Ovary (tissue), 9 donors: ENCODE measurements around the gene KRTAP5-6. TPM values are rescaled to one million over a fixed set of nuclear protein-coding genes. Genes with fewer than 3 reads are reported as not detected.

ENCODE experiments used
- DNase-seq, 5 donors: peaks; one replicate each; pipeline ENCODE4 v3.0.0-alpha.2; 2019 to 2020
- H3K27ac ChIP-seq, 2 donors: fragments of 200-600 bp; one replicate each; pipeline versions ENCODE4 v1.5.1 to v1.8.0; 2019 to 2022
- H3K27me3 ChIP-seq: fragments of 200-600 bp; one replicate; pipeline ENCODE4 v1.8.0; 2022
- H3K36me3 ChIP-seq: fragments of 200-600 bp; sonication (generic); one replicate; pipeline ENCODE4 v1.5.1; 2019
- H3K4me1 ChIP-seq: one replicate; pipeline ENCODE4 v1.8.1; 2013; ENCODE audit warnings: mild to moderate bottlenecking, moderate library complexity; ENCODE audit not compliant: insufficient read depth
- H3K4me3 ChIP-seq: fragments of 200-600 bp; sonication (generic); one replicate; pipeline ENCODE4 v1.5.1; 2017
- H3K9me3 ChIP-seq, 2 donors: fragments of 200-600 bp in 1 of 2; sonication (generic) in 1 of 2; one replicate each; pipeline versions ENCODE4 v1.5.1 to v1.8.1; 2013 to 2019; ENCODE audit warnings: mild to moderate bottlenecking in 1 of 2, moderate library complexity in 1 of 2
- EP300 ChIP-seq: sonication (generic); formaldehyde crosslinking; IDR thresholded peaks from one replicate; pipeline ENCODE4 v1.6.1; 2017; ENCODE audit warnings: antibody characterized with exemption
- POLR2A ChIP-seq: fragments of 450-650 bp; IDR thresholded peaks from one replicate; pipeline ENCODE4 v1.6.1; 2017; ENCODE audit warnings: antibody characterized with exemption, mild to moderate bottlenecking, moderate library complexity
- WGBS, 3 donors: extraction: QIAGEN DNeasy Blood & Tissue Kit in 1 of 3; methylation state at CpG; one replicate each; pipeline versions ENCODE4 v1.1.5 to v1.1.7; 2013 to 2017; 5-methylcytosine and 5-hydroxymethylcytosine counted together
- intact Hi-C, 4 donors: fragments of 100-400 bp; cut with DNase I; formaldehyde crosslinking; loops; one replicate each; pipeline versions ENCODE4 v1.11.0 to v1.15.1; 2022 to 2023
- polyA plus RNA-seq, 2 donors: library from polyadenylated mRNA; stranded (reverse); fragments of 200-250 nt in 1 of 2; fragments of 350-450 nt in 1 of 2; fragmentation: Illumina TruSeq in 1 of 2; extraction: RNeasy Lipid Tissue Mini Kit (QIAGEN cat#74804) in 1 of 2; gene quantifications; one replicate each; pipeline ENCODE4 v1.2.3, GENCODE V29; 2013 to 2014
- total RNA-seq, 7 donors: library from RNA; depleted of rRNA in 2 of 7; stranded (reverse); fragments of >200 nt in 2 of 7; fragmentation: NEBNext Ultra II Directional in 3 of 7; extraction: Animal tissue kit (Norgen Biotek cat#: 25700) in 3 of 7; gene quantifications; one replicate each; pipeline versions ENCODE4 v1.1.0 to v1.2.4, GENCODE V29; 2016 to 2023
- TF ChIP-seq, protein P1 (sequence below), 3 donors: fragments of 450-650 bp in 2 of 3; fragments of 200-600 bp in 1 of 3; IDR thresholded peaks; one replicate each; pipeline versions ENCODE4 v1.5.1 to v1.8.0; 2016 to 2022; ENCODE audit warnings: antibody characterized with exemption in 3 of 3, mild to moderate bottlenecking in 1 of 3
- donor health status: DM: no; HTN: no; CAD: no; lungs with moderate emphysema.
- donor health status: DM: no; HTN: no; CAD: no.
- donor health status: Bipolar disorder and iron deficiency.
- donor health status: DM: yes; HTN: yes; CAD: no.
- donor health status: DM: no; HTN: no; CAD: no.
- donor health status: DM: yes; HTN: yes; CAD: no.

KRTAP5-6 gene
- total and polyA plus RNA-seq, 9 donors: not detected

DNA sequence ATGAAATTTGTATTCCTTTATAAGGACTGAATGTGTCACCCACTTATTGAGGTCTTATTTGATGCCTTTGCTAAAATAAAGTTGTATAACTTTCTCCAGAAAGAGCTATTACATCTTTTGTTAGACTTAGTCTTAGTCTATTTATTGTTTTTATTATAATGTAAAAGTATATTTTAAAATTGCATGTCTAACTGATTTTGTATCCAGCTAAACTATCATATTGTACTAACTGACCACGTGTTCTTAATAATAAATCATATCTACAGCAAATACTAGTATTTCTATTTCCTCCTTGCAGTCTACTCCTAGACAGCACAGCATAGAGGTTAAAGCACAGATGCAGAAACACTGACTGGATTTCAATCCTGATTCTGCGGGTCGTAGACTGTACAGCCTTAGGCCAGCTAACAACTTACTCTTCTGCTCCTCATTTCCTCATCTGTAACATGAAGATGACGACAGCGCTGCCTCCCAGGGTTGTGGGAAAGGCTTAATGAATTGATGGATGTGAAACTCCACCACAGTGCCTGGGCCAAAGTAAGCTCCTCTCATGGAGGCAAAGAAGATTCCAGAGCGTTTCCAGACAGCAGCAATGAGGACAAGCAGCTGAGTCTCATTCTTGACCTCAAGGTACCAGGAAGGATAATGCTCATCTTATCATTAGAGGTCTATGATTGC, 40.2 kb downstream of the KRTAP5-6 start:
- H3K36me3 ChIP-seq: no peaks in the 10 kb centered on the region
- no peaks in the 10 kb centered on the region for H3K4me1 ChIP-seq
- intact Hi-C loops: loop anchor here in 1 of 4 donors (10.0 kb wide), 1 partner anchor 48 kb away; no protein-coding TSS in a partner anchor
- no peaks in the 10 kb centered on the region for H3K27me3 ChIP-seq
- DNase-seq: no peak
- no peak for TF ChIP-seq POLR2A
- TF ChIP-seq EP300: no peak
- TF ChIP-seq, protein P1, sequence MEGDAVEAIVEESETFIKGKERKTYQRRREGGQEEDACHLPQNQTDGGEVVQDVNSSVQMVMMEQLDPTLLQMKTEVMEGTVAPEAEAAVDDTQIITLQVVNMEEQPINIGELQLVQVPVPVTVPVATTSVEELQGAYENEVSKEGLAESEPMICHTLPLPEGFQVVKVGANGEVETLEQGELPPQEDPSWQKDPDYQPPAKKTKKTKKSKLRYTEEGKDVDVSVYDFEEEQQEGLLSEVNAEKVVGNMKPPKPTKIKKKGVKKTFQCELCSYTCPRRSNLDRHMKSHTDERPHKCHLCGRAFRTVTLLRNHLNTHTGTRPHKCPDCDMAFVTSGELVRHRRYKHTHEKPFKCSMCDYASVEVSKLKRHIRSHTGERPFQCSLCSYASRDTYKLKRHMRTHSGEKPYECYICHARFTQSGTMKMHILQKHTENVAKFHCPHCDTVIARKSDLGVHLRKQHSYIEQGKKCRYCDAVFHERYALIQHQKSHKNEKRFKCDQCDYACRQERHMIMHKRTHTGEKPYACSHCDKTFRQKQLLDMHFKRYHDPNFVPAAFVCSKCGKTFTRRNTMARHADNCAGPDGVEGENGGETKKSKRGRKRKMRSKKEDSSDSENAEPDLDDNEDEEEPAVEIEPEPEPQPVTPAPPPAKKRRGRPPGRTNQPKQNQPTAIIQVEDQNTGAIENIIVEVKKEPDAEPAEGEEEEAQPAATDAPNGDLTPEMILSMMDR (IDR thresholded peaks at IDR 0.05): no peak
- H3K27ac ChIP-seq: no peak overlapping the region
- no peak overlapping the region for H3K4me3 ChIP-seq
- no peaks in the 10 kb centered on the region for H3K9me3 ChIP-seq
- WGBS, 3 donors: 74 to 85% (median 81%) methylated on average over 6 of the region's 6 CpGs

DNA sequence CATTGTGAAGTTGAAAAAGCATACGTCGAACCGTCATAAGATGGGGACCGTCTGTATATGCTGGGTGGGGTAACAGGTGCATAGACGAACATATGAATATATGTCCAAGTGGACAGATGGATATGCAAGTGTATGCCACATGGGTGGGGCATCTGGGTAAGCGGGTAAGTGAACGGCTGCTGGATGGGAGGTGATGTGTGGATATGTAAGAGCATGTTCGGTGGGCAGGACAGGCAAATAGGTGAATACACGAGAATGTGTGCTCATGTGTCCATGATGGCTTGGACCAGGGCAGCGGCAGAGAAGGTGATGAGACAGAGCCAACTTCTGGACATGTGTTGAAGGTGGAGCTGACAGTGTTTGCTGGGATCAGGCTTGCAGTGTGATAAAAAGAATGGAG, 41.4 kb downstream of the KRTAP5-6 start:
- Histone ChIP-seq H3K27ac (no peak overlapping the region), H3K4me3 (no peak overlapping the region), H3K4me1 (no peaks in the 10 kb centered on the region), H3K36me3 (no peaks in the 10 kb centered on the region), H3K27me3 (no peaks in the 10 kb centered on the region), H3K9me3 (no peaks in the 10 kb centered on the region)
- no peak for TF ChIP-seq POLR2A
- TF ChIP-seq, protein P1 (IDR thresholded peaks at IDR 0.05): no peak
- TF ChIP-seq EP300: no peak
- 90 to 93% (median 93%) methylated on average over 10 of the region's 10 CpGs for WGBS, 3 donors
- intact Hi-C loops: loop anchor here in 1 of 4 donors (10.0 kb wide), 1 partner anchor 46 kb away; no protein-coding TSS in a partner anchor
- no peak for DNase-seq

DNA sequence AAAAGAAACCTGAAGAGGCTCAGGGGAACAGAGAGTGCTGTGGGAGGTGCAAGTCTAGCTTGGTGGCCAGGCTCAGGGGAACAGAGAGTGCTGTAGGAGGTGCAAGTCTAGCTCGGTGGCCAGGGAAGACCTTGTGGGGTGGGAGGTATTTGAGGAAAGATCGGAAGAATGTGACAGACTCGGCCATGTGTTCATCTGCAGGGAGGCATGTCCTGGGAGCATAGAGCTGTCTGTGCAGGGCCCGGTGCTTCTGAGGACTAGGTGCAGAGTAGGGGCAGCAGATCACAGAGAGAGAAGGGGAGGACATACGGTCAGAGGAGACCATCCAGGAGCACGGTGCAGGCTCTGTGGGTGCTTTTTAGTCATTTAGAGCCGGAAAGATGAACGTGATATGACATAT, 42.6 kb downstream of the KRTAP5-6 start:
- 65 to 69% (median 67%) methylated on average over 8 of the region's 8 CpGs for WGBS, 3 donors
- no peak for TF ChIP-seq EP300
- no peaks in the 10 kb centered on the region for H3K36me3 ChIP-seq
- no peak overlapping the region for H3K4me3 ChIP-seq
- no peaks in the 10 kb centered on the region for H3K9me3 ChIP-seq
- H3K27ac ChIP-seq: no peak overlapping the region
- no peaks in the 10 kb centered on the region for H3K27me3 ChIP-seq
- peaks cover 3% of the 10 kb centered on the region for H3K4me1 ChIP-seq
- no peak for DNase-seq
- intact Hi-C loops: loop anchor here in 1 of 4 donors (10.0 kb wide), 1 partner anchor 45 kb away; no protein-coding TSS in a partner anchor

DNA sequence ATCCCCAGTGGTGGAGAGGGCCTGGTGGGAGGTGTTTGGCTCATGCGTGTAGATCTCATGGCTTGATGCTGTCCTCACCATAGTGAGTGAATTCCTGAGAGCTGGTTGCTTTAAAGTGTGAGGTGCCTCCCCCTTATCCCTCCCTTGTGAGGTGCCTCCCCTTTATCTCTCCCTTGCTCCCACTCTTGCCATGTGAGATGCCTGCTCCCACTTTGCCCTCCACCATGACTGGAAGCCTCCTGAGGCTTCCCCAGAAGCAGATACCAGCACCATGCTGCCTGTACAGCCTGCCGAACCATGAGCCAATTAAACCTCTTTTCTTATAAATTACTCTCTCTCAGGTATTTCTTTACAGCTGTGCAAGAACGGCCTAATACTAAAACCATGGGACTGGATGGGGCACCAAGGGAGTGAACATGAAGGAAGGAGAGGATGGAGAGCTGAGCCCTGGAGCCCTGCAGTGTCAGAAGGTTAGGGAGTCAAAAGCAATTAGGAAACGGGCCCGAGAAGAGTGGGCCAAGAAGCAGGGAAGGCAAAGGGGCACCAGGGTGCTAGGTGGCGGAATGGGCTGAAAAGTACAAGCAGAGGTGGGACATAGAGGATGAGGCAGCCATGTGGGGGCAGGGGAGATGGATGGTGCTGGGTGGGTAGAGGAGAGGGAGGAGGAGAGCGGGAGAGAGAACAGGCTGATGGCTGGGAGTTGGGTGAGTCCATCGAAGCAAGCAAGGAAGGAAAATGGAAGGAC, 44.0 kb downstream of the KRTAP5-6 start:
- no peak overlapping the region for H3K4me3 ChIP-seq
- intact Hi-C loops: no loop called here
- no peak for DNase-seq
- H3K9me3 ChIP-seq: no peaks in the 10 kb centered on the region
- WGBS, 3 donors: 70 to 78% (median 77%) methylated on average over 8 of the region's 8 CpGs
- H3K27me3 ChIP-seq: no peaks in the 10 kb centered on the region
- H3K36me3 ChIP-seq: no peaks in the 10 kb centered on the region
- TF ChIP-seq POLR2A (no peak), EP300 (no peak)
- TF ChIP-seq, protein P1 (IDR thresholded peaks at IDR 0.05): no peak
- H3K4me1 ChIP-seq: peaks cover 3% of the 10 kb centered on the region
- H3K27ac ChIP-seq: no peak overlapping the region

DNA sequence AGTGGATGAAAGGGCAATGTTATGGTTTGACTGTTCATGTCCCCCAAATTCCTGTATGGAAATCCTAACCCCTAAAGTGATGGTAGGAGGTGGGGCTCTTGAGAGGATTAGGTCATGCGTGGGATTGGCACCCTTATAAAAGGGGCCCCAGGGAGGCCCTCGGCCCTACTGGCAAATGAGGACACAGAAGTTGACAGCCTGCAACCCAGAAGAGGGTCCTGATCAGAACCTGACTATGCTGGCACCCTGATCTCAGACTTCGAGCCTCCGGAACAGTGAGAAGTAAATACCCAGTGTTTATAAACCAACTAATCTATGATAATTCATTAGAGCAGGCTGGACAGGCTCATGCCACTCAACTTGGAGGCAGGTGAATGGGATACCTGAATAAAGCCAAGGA, 44.7 kb downstream of the KRTAP5-6 start:
- TF ChIP-seq POLR2A: no peak
- no peak for TF ChIP-seq EP300
- TF ChIP-seq, protein P1 (IDR thresholded peaks at IDR 0.05): no peak
- no peaks in the 10 kb centered on the region for H3K27me3 ChIP-seq
- no peak overlapping the region for H3K27ac ChIP-seq
- WGBS, 3 donors: 80% methylated on average over 4 of the region's 4 CpGs
- intact Hi-C loops: no loop called here
- peaks cover 3% of the 10 kb centered on the region for H3K4me1 ChIP-seq
- no peaks in the 10 kb centered on the region for H3K9me3 ChIP-seq
- no peak for DNase-seq
- no peak overlapping the region for H3K4me3 ChIP-seq
- no peaks in the 10 kb centered on the region for H3K36me3 ChIP-seq
